HL-60 (cell line): ENCODE results near the gene TAP2.

ENCODE experiments used
- DNase-seq, 2 experiments: peaks; one replicate each; pipeline ENCODE4 v3.0.0-alpha.2; 2010 to 2020; ENCODE audit warnings: low read depth in 1 of 2, low spot score in 1 of 2
- H3K27ac ChIP-seq: fragments of 250-450 bp; sonication (Bioruptor Pico); replicated peaks from 2 replicates; pipeline ENCODE4 v1.5.1; 2020; ENCODE audit warnings: mild to moderate bottlenecking, moderate library complexity
- H3K27me3 ChIP-seq: fragments of 250-450 bp; sonication (Bioruptor Pico); 2 replicates; pipeline ENCODE4 v1.5.1; 2021; ENCODE audit warnings: mild to moderate bottlenecking, moderate library complexity; ENCODE audit not compliant: insufficient read depth, poor library complexity, severe bottlenecking
- H3K4me3 ChIP-seq: replicated peaks from 2 replicates; pipeline ENCODE4 v1.5.1; 2011; ENCODE audit warnings: mild to moderate bottlenecking, control low read depth, low read length; ENCODE audit not compliant: insufficient read depth
- GABPA ChIP-seq: IDR thresholded peaks from 2 replicates; pipeline ENCODE4 v1.6.1; 2012; ENCODE audit warnings: low read depth
- POLR2AphosphoS5 ChIP-seq: IDR thresholded peaks from 2 replicates; pipeline ENCODE4 v1.6.1; 2012; ENCODE audit warnings: low read depth
- SPI1 ChIP-seq: IDR thresholded peaks from 2 replicates; pipeline ENCODE4 v1.6.1; 2012; ENCODE audit warnings: low read depth, mild to moderate bottlenecking, borderline replicate concordance
- TF ChIP-seq, protein P1 (sequence below): IDR thresholded peaks from one replicate; pipeline ENCODE4 v1.5.1; 2011; ENCODE audit warnings: low read length, control low read depth, inconsistent platforms; ENCODE audit not compliant: insufficient read depth
- TF ChIP-seq, protein P2 (sequence below): IDR thresholded peaks from 2 replicates; pipeline ENCODE4 v1.6.1; 2012; ENCODE audit warnings: low read depth; ENCODE audit not compliant: insufficient replicate concordance

TAP2 gene

DNA sequence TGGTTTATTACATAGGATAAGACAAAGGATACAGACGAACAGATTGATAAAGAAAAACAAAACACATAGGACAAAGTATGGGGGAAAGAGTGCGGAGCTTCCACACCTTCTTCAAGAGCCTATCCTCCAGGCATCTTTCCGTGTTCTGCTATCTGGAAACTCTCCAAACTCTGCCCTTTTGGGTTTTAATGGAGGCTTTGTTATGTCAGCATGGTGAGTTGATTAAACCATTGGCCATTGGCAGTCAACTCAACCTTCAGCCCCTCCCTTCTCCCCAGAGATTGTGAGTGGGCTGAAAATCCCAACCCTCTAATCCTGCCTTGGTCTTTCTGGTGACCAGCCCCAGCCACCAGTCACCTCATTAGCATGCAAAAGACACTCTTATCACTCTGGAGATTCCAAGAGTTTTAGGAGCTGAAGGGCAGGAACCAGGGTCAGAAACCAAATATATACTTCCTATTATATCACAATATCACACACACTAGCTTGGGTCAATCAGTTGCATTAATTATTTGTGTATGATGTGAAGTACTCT, 45.6 kb downstream of the TAP2 start:
- Histone ChIP-seq H3K4me3 (no peak overlapping the region), H3K27me3 (peaks cover 5% of the 10 kb centered on the region), H3K27ac (no peak overlapping the region)
- DNase-seq, result no peak
- TF ChIP-seq, protein P1, sequence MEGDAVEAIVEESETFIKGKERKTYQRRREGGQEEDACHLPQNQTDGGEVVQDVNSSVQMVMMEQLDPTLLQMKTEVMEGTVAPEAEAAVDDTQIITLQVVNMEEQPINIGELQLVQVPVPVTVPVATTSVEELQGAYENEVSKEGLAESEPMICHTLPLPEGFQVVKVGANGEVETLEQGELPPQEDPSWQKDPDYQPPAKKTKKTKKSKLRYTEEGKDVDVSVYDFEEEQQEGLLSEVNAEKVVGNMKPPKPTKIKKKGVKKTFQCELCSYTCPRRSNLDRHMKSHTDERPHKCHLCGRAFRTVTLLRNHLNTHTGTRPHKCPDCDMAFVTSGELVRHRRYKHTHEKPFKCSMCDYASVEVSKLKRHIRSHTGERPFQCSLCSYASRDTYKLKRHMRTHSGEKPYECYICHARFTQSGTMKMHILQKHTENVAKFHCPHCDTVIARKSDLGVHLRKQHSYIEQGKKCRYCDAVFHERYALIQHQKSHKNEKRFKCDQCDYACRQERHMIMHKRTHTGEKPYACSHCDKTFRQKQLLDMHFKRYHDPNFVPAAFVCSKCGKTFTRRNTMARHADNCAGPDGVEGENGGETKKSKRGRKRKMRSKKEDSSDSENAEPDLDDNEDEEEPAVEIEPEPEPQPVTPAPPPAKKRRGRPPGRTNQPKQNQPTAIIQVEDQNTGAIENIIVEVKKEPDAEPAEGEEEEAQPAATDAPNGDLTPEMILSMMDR, result no peak
- no peak for TF ChIP-seq GABPA
- TF ChIP-seq POLR2AphosphoS5, result no peak
- TF ChIP-seq SPI1, result no peak
- TF ChIP-seq, protein P2, sequence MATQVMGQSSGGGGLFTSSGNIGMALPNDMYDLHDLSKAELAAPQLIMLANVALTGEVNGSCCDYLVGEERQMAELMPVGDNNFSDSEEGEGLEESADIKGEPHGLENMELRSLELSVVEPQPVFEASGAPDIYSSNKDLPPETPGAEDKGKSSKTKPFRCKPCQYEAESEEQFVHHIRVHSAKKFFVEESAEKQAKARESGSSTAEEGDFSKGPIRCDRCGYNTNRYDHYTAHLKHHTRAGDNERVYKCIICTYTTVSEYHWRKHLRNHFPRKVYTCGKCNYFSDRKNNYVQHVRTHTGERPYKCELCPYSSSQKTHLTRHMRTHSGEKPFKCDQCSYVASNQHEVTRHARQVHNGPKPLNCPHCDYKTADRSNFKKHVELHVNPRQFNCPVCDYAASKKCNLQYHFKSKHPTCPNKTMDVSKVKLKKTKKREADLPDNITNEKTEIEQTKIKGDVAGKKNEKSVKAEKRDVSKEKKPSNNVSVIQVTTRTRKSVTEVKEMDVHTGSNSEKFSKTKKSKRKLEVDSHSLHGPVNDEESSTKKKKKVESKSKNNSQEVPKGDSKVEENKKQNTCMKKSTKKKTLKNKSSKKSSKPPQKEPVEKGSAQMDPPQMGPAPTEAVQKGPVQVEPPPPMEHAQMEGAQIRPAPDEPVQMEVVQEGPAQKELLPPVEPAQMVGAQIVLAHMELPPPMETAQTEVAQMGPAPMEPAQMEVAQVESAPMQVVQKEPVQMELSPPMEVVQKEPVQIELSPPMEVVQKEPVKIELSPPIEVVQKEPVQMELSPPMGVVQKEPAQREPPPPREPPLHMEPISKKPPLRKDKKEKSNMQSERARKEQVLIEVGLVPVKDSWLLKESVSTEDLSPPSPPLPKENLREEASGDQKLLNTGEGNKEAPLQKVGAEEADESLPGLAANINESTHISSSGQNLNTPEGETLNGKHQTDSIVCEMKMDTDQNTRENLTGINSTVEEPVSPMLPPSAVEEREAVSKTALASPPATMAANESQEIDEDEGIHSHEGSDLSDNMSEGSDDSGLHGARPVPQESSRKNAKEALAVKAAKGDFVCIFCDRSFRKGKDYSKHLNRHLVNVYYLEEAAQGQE, result no peak

DNA sequence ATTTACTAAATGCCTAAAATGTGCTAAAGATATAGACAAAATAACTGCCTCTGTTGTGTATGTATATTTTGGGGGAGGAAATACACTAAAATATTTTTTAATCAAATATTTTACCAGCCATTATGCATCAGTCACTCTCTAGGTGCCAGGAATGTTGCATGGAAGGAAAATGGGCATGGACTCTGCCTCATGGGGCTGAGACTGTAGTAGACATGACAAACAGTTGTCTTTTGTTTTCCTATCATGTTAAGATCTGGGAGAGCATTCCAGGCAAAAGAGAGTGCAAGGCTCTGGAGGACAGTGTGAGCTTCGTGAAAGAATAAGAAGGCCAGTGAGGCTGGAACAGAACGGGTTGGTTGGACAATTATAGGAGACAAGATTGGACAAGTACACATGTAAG, 48.2 kb downstream of the TAP2 start:
- TF ChIP-seq, protein P1, result no peak
- TF ChIP-seq SPI1 (no peak), GABPA (no peak), POLR2AphosphoS5 (no peak)
- TF ChIP-seq, protein P2, result no peak
- no peak for DNase-seq
- H3K4me3 ChIP-seq, result no peak overlapping the region
- peaks cover 22% of the 10 kb centered on the region for H3K27me3 ChIP-seq
- no peak overlapping the region for H3K27ac ChIP-seq
